Measurements from ENCODE around the gene IQCC.
"Not testable (repeated sequence)": the region's sequence is repeated elsewhere in the genome, so short reads cannot be mapped to it uniquely, and the experiment has no call there.

IQCC gene

DNA sequence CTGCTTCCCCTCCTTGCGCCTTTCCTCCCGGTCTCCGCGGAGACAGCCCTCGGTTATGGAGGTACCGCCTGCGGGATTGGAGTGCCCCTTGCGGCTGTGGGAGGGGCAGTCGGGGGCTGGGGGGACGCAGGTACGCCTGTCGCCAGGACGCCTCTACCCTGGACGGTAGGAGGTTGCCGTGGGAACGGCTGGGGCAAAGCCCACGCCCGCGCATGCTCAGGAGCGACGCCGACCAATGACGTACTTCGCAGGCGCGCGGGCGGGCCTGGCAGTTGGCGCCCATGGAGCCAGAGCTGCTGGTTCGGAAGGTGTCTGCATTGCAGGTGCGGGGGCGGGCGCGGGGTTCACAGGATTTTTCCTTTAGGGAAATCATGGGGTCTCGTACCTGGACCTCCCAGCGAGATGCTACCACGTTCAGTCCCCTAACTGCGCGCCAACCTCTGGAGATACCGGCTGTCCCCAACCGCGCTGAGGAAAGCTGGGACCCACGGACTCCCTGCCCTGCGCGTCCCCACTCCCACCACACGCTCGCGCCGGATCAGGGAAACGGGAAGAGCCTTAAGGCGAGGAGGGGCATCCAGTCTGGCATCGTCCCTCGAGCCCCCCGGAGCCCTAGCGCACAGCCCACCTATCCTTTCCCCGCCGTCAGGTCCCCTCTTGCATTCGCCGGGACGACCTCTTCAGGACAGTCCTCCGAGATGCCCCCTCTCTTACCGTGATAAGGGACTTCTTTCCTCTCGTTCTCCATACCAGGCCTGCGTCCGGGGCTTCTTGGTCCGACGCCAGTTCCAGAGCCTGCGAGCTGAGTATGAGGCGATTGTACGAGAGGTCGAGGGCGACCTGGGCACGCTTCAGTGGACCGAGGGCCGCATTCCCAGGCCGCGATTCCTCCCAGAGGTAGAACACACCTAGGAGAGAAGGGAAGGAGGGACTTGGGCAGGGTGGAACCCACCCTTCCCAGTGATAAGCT is at the start of gene IQCC:
Gene IQCC (plus strand): TSS at position 271 of the 970 bp plus-strand sequence. CDS start 11 bp downstream, at position 282.
- peak; percentile 74 to 81 for DNase-seq

- no peak for DNase-seq
Observed at GRCh38 chr1:32159189-32159588, 46.3 kb upstream of the IQCC start.

DNA sequence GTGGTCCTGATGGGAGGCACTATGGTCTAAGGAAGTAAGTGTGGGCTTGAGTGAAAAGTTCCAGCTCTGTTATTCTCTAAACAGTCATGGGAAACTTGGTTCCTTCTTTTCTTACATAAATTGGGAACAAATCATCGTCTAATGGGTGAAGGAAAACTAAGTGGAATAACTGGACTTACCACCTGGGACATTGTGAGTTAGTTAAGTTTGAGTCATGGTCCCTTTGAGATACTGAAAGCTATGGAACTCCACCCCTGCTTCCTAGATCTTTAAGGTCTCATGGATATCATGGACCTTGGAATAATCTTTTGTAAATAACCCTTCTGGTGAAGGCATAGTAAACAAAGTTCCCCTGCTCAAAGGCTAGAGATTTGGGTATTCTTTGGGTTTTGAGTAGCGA is 42.1 kb upstream of the IQCC start:
- DNase-seq, result no peak

- not testable (repeated sequence) for DNase-seq
Observed at GRCh38 chr1:32165633-32166032, 39.8 kb upstream of the IQCC start.

- DNase-seq, result no peak
Observed at GRCh38 chr1:32170991-32171390, 34.5 kb upstream of the IQCC start.

DNA sequence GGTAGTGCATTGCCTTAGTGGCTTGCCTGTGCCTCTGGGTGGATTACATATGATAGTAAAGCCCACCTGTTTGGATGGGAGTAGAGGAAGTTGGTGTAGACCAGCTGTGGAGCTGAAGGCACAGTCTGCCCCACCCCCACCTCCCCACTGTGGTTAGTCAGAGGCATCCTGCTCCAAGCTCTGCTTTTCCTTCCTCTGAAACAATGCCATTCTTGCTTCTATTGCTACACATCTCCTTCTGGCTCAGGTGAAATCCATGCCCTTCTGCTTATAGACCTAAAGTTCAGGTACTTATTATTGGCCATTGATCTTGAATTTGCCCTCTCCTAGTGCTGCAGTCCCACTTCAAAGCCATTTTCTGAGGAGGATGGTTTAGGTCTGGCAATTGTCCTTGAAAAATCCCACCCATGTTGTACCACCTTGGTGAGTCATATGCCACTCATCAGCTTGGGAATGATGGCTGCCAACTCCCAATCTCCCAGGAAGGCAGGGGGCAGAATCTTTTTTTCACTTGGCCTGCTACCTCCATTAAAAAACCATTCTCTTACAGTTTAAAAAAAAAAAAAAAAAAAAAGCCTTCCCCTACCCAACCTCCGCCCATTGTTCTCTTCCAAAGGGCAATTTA is 32.7 kb upstream of the IQCC start:
- no peak for DNase-seq

GRCh38 chr1:32178380-32179192 is 26.9 kb upstream of the IQCC start:
- no peak for DNase-seq

DNA sequence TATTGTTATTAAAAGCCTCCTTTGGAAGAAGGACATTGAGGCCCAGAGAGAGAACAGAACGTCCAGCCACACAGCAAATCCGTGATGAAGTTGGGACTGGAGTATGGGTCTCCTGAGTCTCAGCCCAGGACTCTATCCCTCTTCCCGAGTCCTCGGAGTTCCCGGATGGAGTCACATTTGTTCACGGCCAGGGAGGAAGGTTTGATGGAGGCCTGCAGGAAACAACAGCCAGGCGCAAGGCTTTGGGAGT is 26.4 kb upstream of the IQCC start:
- no peak for DNase-seq

DNA sequence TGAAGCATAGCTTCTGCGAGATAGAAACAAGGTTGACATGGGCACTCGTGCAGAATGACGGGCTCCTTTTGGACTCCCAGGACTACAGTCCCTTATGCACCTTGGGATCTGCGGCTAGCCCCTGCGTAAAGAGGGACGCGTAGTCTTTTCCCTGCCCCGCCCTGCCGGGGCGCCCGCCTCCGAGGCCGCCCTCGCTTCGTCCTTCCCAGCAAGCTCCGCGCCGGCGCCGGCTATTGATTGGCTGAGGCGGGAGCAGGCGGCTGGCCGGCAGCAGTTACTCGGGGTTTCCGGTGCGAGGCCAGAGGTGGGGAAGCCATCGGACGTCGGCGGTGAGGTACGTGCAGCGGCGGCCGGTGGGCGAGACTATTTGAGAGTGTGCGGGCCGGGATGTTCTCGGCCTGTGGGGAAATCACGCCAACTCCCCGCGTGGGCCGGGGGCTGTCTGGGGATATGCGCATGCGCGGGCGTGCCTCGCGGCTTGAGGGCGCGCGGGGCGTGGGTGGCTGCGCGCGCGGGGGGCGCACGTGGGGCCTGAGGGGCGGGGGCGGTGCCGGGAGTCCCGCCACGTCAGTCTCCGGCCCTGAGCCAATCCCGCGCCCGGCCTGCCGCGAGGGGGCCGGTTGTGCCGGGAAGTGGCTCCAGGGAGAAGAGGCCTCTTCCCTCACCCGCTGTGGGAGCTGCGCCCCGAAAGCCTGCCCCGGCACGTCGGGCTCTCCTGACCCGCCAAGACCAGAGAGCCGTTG is 25.9 kb upstream of the IQCC start, which contains the start of gene TXLNA:
Gene TXLNA (plus strand): TSS at position 233 of the 743 bp plus-strand sequence. CDS start 671 bp downstream, outside the sequence.
- peak; percentile 76 for DNase-seq

DNA sequence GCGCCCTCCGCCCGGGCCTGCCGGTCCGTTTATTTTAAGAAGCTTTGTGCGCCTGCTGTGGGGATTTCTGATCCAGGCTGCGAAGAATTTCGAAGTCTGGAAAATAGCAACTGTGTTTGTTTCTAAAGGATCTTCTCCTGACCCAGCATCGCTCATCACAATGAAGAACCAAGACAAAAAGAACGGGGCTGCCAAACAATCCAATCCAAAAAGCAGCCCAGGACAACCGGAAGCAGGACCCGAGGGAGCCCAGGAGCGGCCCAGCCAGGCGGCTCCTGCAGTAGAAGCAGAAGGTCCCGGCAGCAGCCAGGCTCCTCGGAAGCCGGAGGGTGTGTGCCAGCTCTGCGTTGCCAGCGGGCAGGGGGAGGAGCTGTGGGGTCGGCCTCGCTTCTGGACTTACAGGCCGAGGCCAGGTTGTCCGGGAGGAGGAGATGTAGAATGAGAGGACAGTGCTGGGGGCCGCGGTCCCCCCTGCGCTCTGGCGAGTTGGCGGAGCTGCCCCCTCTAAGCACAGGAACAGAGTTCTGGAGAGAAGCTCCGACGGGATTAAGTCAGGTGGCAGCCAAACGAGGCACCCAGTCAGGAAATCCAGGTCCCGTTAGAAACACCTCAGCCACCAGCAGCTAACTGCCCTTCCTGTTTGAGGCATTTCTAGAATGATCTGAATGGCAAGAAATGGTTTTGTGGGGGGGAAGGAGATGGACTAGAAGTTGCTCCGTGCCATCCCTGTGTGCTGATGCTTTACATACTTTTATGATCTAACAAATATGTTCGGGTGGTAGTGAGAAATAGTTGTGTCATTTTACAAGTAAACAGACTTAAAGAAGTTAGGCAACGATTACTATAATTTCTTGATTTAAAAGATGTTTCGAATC is 25.0 kb upstream of the IQCC start:
- no peak for DNase-seq

DNA sequence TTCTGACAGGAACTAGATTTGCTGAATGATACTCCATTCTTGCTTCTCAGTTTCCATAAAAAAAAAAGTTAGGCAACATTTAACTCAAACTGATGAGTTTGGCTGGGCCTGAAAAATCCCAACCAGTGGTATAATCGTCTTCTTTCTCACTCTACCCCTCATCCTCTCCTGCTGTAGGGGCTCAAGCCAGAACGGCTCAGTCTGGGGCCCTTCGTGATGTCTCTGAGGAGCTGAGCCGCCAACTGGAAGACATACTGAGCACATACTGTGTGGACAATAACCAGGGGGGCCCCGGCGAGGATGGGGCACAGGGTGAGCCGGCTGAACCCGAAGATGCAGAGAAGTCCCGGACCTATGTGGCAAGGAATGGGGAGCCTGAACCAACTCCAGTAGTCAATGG is 24.4 kb upstream of the IQCC start:
- no peak for DNase-seq

DNA sequence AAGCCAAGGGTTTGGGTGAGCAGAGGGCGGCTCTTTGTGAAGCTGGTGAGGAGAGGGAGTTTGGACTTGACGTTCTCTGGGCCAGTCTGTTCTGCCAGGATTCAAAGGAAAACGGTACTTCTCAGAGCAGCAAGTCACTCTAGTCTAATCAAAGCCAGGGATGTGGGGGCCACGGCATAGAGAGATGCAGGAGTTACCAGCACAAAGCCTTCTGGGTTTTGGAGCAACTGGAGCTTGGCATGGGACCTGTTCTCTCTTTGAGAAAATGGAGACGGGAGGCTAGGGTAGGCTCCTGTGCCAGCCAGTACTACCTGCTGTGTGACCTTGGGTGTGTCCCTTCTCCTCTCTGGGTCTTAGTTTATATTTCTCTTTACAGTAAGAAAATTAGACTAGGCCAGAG is 23.9 kb upstream of the IQCC start:
- DNase-seq, result no peak

DNA sequence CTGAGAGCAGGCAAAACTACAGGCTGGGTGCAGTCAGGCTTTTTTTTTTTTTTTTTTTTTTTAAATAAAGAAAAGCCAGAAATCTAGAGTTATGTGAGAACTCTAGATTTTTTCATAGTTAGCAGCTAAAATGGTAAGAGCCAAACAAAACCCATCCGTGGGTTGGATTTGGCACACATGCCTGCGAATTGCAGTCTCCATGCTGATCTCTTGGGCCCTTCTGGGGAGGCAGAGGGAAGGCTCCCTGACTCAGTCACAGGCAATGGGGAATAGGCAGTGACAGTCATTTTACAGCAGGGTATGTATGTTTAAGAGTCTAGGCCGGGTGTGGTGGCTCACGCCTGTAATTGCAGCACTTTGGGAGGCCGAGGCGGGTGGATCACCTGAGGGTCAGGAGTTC is 23.4 kb upstream of the IQCC start:
- DNase-seq, result no peak

DNA sequence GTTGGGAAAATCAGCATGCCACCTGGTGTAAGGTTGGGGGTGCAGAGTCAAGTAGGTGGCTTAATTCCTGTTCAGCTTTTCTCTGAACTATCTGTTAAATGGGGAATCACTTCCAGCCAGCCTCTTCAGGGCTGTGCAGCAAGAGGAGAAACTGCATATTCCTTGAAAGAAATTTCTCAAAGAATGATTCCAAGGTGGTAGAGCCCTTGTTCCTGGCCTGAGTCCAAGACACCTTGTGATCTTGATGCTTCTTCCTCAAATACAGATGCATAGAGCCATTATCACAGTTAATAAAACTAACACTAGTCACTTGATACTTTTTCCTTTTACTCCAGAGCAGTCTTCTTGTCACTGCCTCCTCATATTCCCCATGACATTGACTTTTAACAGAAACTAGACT is 20.8 kb upstream of the IQCC start:
- DNase-seq, result no peak

GRCh38 chr1:32186077-32186476 is 19.4 kb upstream of the IQCC start:
- no peak for DNase-seq

DNA sequence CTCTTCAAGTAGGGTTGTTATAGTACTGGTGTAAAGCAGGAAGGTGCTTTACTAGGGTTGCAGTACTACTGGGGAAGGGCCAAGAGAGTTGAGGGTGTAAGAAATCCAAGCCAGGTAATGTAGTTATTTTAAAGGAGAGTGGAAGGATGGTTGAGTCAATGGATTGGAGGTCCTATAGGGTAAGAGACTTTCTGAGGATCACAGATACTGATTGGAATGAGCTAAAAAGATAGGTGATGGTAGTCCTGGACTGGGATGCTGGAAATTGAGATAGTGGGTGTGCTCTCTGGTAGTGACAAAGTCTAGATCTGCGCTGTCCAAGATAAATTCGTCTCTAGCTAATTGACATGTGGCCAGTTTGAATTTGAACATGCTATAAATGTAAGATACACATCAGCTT is 19.0 kb upstream of the IQCC start:
- no peak for DNase-seq

DNA sequence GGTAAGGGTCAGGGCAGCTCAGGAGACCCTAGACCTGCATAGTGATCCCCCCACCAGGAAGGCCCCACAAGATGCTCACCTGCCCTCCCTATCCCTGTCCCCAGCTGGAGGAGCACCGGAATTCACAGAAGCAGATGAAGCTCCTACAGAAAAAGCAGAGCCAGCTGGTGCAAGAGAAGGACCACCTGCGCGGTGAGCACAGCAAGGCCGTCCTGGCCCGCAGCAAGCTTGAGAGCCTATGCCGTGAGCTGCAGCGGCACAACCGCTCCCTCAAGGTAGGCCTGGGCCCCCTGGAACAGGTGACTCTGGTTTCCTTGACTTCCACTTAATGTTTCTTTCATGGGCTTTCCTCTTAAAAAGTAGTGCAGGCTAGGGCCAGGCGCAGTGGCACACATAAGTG is 17.6 kb upstream of the IQCC start:
- no peak for DNase-seq

DNA sequence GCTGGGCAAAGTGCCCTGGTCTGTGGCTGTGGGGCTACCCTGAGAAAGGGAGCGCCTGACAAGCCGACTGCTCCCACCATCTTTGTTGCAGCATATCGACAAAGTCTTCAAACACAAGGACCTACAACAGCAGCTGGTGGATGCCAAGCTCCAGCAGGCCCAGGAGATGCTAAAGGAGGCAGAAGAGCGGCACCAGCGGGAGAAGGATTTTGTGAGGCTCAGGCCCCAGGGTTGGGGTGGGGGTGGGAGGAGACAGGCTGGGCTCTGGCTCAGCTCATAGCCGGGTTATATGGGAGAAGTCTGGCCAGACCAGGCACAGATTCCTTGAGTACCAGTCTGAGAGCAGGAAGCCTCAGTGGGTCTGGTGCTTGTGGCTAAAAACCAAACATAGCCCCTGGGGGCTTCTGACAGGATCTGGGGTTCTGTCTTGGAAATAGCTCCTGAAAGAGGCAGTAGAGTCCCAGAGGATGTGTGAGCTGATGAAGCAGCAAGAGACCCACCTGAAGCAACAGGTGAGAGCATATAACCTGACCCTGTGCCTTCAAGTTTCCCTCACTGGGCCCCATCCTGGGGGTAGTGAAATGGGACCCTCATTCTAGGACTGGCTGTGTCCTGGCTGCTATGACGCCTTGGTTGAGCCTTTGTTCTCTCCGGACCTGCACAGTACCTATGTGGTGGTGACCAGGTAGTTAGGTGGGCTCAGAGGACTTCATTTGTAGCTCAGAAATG is 13.1 kb upstream of the IQCC start:
- no peak for DNase-seq

DNA sequence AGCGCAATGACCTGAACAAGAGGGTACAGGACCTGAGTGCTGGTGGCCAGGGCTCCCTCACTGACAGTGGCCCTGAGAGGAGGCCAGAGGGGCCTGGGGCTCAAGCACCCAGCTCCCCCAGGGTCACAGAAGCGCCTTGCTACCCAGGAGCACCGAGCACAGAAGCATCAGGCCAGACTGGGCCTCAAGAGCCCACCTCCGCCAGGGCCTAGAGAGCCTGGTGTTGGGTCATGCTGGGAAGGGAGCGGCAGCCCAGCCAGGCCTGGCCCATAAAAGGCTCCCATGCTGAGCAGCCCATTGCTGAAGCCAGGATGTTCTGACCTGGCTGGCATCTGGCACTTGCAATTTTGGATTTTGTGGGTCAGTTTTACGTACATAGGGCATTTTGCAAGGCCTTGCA is 10.5 kb upstream of the IQCC start:
- DNase-seq, result no peak

DNA sequence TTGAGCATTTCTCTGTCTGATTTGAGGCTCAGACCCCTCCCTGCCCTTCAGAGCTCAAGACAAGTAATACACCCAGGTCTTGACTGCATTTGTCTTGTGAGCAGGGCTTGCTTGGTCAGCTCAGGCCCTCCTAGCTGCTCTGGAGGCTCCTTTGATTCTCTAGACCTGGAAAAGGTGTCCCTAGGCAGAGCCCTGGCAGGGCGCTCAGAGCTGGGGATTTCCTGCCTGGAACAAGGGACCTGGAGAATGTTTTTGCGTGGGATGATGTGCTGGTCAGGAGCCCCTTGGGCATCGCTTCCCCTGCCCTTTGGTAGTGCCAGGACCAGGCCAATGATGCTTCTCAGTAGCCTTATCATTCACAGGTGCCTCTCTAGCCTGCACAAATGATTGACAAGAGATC is 9.9 kb upstream of the IQCC start:
- no peak for DNase-seq
